Immature natural killer cell (primary cell): ENCODE results near the gene DYRK4. TPM values are rescaled to one million over a fixed set of nuclear protein-coding genes. Genes with fewer than 3 reads are reported as not detected.

ENCODE experiments used
- DNase-seq, 3 donors: peaks; one replicate each; pipeline ENCODE4 v3.0.0; 2022; ENCODE audit warnings: mixed read lengths in 1 of 3
- H3K27ac Mint-ChIP-seq, 6 donors: one replicate each; pipeline ENCODE4 v1.8.0; 2020; ENCODE audit warnings: mixed read lengths in 6 of 6, mild to moderate bottlenecking in 5 of 6, inconsistent platforms in 4 of 6, moderate library complexity in 3 of 6
- H3K27me3 Mint-ChIP-seq, 3 donors: one replicate each; pipeline ENCODE4 v1.8.0; 2020 to 2021; ENCODE audit warnings: low read depth in 3 of 3, mild to moderate bottlenecking in 3 of 3, mixed read lengths in 3 of 3, moderate library complexity in 3 of 3, inconsistent platforms in 1 of 3
- H3K36me3 Mint-ChIP-seq, 3 donors: one replicate each; pipeline ENCODE4 v1.8.0; 2020; ENCODE audit warnings: mixed read lengths in 3 of 3, inconsistent platforms in 2 of 3, mild to moderate bottlenecking in 2 of 3
- H3K4me1 Mint-ChIP-seq, 2 donors: one replicate each; pipeline ENCODE4 v1.8.0; 2020; ENCODE audit warnings: inconsistent platforms in 2 of 2, mild to moderate bottlenecking in 2 of 2, mixed read lengths in 2 of 2, moderate library complexity in 1 of 2
- H3K4me3 Mint-ChIP-seq, 5 donors: one replicate each; pipeline ENCODE4 v1.8.0; 2020; ENCODE audit warnings: mild to moderate bottlenecking in 5 of 5, mixed read lengths in 5 of 5, inconsistent platforms in 3 of 5, moderate library complexity in 3 of 5
- H3K9me3 Mint-ChIP-seq, 6 donors: one replicate each; pipeline ENCODE4 v1.8.0; 2020; ENCODE audit warnings: mild to moderate bottlenecking in 6 of 6, mixed read lengths in 6 of 6, inconsistent platforms in 4 of 6, moderate library complexity in 3 of 6
- polyA plus RNA-seq, 3 donors: library from polyadenylated mRNA; unstranded; fragments of 300-500 nt; fragmentation: Illumina TruSeq; gene quantifications; one replicate each; pipeline ENCODE4 v1.2.3, GENCODE V29; 2021

Gene DYRK4
- polyA plus RNA-seq, 3 donors from 2014 or later: 31.8 to 41.1 (median 36.9) TPM

DNA sequence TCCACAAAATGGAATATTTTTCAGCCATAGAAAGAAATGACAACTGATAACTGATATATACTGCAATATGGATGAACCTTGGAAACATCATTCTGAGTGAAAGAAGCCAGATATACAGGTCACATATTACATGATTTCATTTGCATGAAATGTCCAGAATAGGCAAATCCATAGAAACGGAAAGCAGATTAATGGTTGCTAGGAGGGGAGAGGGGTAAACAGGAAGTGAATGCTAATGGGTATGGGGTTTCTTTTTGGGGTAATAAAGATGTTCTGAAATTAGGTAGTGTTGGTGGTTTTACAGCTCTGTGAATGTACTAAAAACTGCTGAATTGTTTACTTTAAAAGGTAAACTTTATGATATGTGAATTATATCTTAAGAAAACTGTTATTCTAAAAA lies 16.8 kb upstream of the DYRK4 start:
- DNase-seq: no peak
- no peaks in the 10 kb centered on the region for H3K4me1 Mint-ChIP-seq
- no peaks in the 10 kb centered on the region for H3K36me3 Mint-ChIP-seq
- H3K27ac Mint-ChIP-seq: peak overlapping the region in 1 of 6 donors; percentile 61
- H3K4me3 Mint-ChIP-seq: no peak overlapping the region
- no peaks in the 10 kb centered on the region for H3K9me3 Mint-ChIP-seq
- no peaks in the 10 kb centered on the region for H3K27me3 Mint-ChIP-seq

- Mint-ChIP-seq H3K9me3 (no peaks in the 10 kb centered on the region), H3K27me3 (no peaks in the 10 kb centered on the region), H3K27ac (no peak overlapping the region), H3K4me1 (no peaks in the 10 kb centered on the region), H3K4me3 (no peak overlapping the region), H3K36me3 (no peaks in the 10 kb centered on the region)
- DNase-seq: no peak
Observed at GRCh38 chr12:4552191-4552590, 9.8 kb upstream of the DYRK4 start.

- Mint-ChIP-seq H3K36me3 (no peaks in the 10 kb centered on the region), H3K27me3 (no peaks in the 10 kb centered on the region), H3K4me1 (no peaks in the 10 kb centered on the region), H3K4me3 (no peak overlapping the region), H3K9me3 (no peaks in the 10 kb centered on the region), H3K27ac (no peak overlapping the region)
- DNase-seq: no peak
Observed at GRCh38 chr12:4553943-4554342, 8.1 kb upstream of the DYRK4 start.

- Mint-ChIP-seq H3K9me3 (no peaks in the 10 kb centered on the region), H3K4me1 (no peaks in the 10 kb centered on the region), H3K36me3 (no peaks in the 10 kb centered on the region), H3K27ac (no peak overlapping the region), H3K4me3 (no peak overlapping the region), H3K27me3 (no peaks in the 10 kb centered on the region)
- DNase-seq: no peak
Observed at GRCh38 chr12:4555804-4556203, 6.2 kb upstream of the DYRK4 start.

DNA sequence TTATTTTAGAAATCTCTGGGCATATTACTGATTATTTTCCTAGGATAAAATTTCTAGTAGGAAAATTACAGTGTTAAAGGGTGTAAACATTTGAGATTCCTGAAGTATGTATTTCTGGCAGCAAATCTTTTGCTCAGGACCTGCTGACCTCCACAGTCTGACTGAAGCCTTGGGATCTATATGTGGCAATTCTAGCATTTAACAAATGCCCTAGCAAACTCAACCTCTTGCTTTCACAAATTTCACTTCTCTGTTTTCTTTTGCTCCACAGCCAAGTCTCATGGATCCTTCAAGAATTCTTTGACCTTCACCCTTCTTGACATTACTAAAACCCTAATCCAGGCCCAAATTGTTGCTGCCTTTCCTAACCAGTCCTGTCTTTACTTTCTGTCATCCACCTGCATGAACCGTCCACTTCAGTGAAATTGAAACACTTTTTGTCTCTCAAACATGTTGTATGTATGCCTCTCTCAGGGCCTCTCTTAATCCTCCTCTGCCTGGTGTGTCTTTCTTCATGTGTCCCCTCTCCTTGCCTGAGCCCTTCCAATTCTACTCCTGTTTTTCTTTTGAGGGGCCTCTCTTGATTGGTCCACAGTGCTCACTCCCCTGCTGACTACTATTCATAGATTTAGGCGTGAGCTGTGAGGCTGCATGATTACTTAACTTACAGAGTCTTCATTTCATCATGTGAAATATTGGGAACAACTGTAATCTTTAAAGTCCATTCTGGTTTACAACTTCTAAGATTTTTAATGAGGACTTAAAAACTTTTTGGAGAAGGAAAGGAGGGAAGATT lies 5.1 kb upstream of the DYRK4 start:
- no peak for DNase-seq
- Mint-ChIP-seq H3K27me3 (no peaks in the 10 kb centered on the region), H3K9me3 (no peaks in the 10 kb centered on the region), H3K4me1 (peaks cover 3 to 4% of the 10 kb centered on the region in 2 donors), H3K27ac (no peak overlapping the region), H3K36me3 (no peaks in the 10 kb centered on the region), H3K4me3 (no peak overlapping the region)

- H3K4me3 Mint-ChIP-seq: no peak overlapping the region
- peaks cover 8 to 10% of the 10 kb centered on the region in 2 donors for H3K4me1 Mint-ChIP-seq
- H3K9me3 Mint-ChIP-seq: no peaks in the 10 kb centered on the region
- peak overlapping the region in 1 of 6 donors; percentile 3 for H3K27ac Mint-ChIP-seq
- H3K27me3 Mint-ChIP-seq: peaks cover 0 to 2% (median 0%) of the 10 kb centered on the region in 3 donors
- no peaks in the 10 kb centered on the region for H3K36me3 Mint-ChIP-seq
- DNase-seq: no peak
Observed at GRCh38 chr12:4557586-4557985, 4.4 kb upstream of the DYRK4 start.

- Mint-ChIP-seq H3K9me3 (no peaks in the 10 kb centered on the region), H3K36me3 (no peaks in the 10 kb centered on the region), H3K27me3 (peaks cover 0 to 2% (median 1%) of the 10 kb centered on the region in 3 donors), H3K4me3 (no peak overlapping the region), H3K27ac (no peak overlapping the region), H3K4me1 (peaks cover 8 to 12% of the 10 kb centered on the region in 2 donors)
- no peak for DNase-seq
Observed at GRCh38 chr12:4558171-4558570, 3.8 kb upstream of the DYRK4 start.

DNA sequence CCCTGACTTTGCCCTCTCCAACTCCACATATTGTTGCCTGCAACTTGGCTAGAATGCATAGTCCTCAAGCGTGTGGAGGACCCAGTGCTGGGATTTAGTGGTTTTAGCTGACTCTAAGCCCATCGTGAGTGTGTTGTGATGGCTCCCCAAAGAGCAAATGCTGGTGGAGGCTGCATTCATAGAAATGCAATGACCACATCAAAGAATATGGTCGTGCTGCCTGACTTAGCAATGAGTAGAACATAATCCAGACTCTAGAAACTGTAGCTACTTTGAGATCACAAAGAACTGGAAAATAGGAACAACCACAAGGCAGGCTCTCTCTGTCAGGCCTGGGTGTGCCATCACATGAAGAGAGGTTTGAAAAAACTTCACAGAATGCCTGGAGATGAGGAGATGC lies 1.3 kb downstream of the DYRK4 start:
- no peaks in the 10 kb centered on the region for H3K9me3 Mint-ChIP-seq
- peaks cover 16 to 22% of the 10 kb centered on the region in 2 donors for H3K4me1 Mint-ChIP-seq
- DNase-seq: no peak
- peak overlapping the region in 4 of 5 donors; percentile 2 to 34 (median 11) for H3K4me3 Mint-ChIP-seq
- H3K27ac Mint-ChIP-seq: peak overlapping the region in 1 of 6 donors; percentile 31
- H3K36me3 Mint-ChIP-seq: peaks cover 0 to 4% (median 0%) of the 10 kb centered on the region in 3 donors
- H3K27me3 Mint-ChIP-seq: peaks cover 1 to 5% (median 2%) of the 10 kb centered on the region in 3 donors

DNA sequence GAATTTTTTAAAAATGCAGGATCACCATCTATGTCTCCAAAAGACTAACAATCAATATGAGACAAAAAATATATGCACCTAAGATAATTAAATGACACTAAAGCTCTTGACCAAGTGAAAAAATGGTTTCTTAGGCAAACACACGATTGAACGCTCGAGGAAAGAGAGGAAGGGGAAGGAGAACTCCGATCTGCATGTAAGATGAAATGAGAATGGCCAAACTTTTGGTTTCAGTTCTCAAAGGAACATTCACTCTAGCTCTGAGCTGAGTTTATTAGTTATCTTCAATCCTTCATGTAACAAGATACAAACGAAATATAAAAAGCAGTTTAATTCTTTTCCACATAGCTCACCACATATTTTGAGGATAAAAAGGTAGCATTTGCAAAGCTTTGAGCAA lies 2.8 kb downstream of the DYRK4 start:
- Mint-ChIP-seq H3K4me3 (peak overlapping the region; percentile 33 to 74 (median 49)), H3K36me3 (peaks cover 0 to 4% (median 0%) of the 10 kb centered on the region in 3 donors), H3K4me1 (peaks cover 16 to 22% of the 10 kb centered on the region in 2 donors), H3K27me3 (peaks cover 1 to 8% (median 2%) of the 10 kb centered on the region in 3 donors), H3K27ac (peak overlapping the region in 5 of 6 donors; percentile 27 to 59 (median 52)), H3K9me3 (no peaks in the 10 kb centered on the region)
- peak in 1 of 3 donors; percentile 0 for DNase-seq

DNA sequence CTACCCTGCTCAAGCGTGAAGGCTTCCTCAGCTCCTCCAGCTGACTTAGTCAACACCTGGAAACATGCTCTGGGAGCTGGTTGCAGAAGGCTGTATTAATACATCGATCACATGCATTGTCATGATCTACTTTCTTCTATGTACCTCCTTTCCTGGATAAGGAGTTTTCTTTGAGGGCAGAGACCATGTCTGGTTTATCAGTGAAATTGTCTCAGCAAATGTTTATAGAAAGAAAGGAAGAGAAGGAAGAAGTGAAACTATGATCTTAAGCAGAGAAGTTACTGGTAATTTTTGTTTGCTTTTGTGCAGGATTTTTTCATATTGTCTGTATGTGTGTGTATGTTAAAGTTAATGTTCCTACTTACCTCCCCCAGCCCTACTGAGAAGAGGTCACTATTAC lies 4.5 kb downstream of the DYRK4 start:
- H3K27me3 Mint-ChIP-seq: peaks cover 1 to 8% (median 2%) of the 10 kb centered on the region in 3 donors
- H3K36me3 Mint-ChIP-seq: peaks cover 0 to 4% (median 0%) of the 10 kb centered on the region in 3 donors
- DNase-seq: no peak
- no peak overlapping the region for H3K27ac Mint-ChIP-seq
- no peaks in the 10 kb centered on the region for H3K9me3 Mint-ChIP-seq
- H3K4me1 Mint-ChIP-seq: peaks cover 16 to 22% of the 10 kb centered on the region in 2 donors
- no peak overlapping the region for H3K4me3 Mint-ChIP-seq

DNA sequence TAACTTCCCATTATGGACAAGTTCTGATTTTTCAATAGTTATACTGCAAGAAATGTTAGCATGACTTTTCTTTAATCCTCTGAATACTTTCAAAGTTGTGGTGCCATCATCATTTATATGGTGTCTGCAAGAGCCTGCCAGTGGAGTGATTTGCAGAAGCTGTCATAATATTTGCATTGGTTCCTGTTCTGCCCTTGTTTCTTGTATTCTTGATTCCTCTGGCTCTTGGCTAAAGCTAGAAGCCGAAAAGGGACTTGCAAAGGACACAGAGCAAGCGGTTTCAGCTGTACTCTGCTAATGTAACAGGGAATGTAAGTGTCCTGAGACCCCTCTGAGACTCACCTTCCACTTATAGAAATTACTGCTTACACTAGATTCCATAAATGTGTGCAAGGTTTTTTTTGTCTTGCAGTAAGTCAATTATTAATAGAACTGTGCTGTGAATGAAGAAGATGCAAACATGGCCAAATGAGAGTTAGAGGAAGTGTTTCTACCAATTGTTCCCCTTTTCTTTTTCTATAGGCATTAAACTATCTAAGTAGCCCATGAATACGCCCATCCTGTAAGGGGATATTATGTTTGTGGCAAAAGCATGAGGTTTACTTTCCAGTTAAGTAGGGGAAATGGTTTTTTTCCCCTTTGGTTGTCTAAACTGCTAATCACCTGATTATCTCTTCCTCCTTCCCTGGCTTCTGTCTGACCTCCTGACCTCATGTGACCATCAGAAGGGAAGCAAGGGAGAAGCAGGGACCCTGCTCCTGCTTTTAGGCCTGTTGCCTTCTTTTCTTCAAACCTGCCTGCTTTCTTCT lies 5.3 kb downstream of the DYRK4 start:
- no peaks in the 10 kb centered on the region for H3K9me3 Mint-ChIP-seq
- H3K27ac Mint-ChIP-seq: no peak overlapping the region
- H3K4me3 Mint-ChIP-seq: no peak overlapping the region
- peaks cover under 1 to 8% (median 1%) of the 10 kb centered on the region in 3 donors for H3K27me3 Mint-ChIP-seq
- peaks cover 0 to 4% (median 0%) of the 10 kb centered on the region in 3 donors for H3K36me3 Mint-ChIP-seq
- no peak for DNase-seq
- peaks cover 11 to 15% of the 10 kb centered on the region in 2 donors for H3K4me1 Mint-ChIP-seq

GRCh38 chr12:4569261-4569660 lies 7.3 kb downstream of the DYRK4 start:
- Mint-ChIP-seq H3K36me3 (peaks cover 0 to 4% (median 0%) of the 10 kb centered on the region in 3 donors), H3K9me3 (no peaks in the 10 kb centered on the region), H3K4me1 (peaks cover 8 to 10% of the 10 kb centered on the region in 2 donors), H3K27ac (no peak overlapping the region), H3K27me3 (peaks cover 0 to 4% (median 0%) of the 10 kb centered on the region in 3 donors), H3K4me3 (no peak overlapping the region)
- no peak for DNase-seq

GRCh38 chr12:4572680-4573079 lies 10.7 kb downstream of the DYRK4 start:
- H3K27ac Mint-ChIP-seq: no peak overlapping the region
- no peaks in the 10 kb centered on the region for H3K9me3 Mint-ChIP-seq
- H3K27me3 Mint-ChIP-seq: peaks cover 0 to 3% (median 2%) of the 10 kb centered on the region in 3 donors
- no peak for DNase-seq
- no peaks in the 10 kb centered on the region for H3K4me1 Mint-ChIP-seq
- no peaks in the 10 kb centered on the region for H3K36me3 Mint-ChIP-seq
- no peak overlapping the region for H3K4me3 Mint-ChIP-seq
